GM12878 (cell line): ENCODE results near the gene SENP3. TPM values are rescaled to one million over a fixed set of nuclear protein-coding genes. Genes with fewer than 3 reads are reported as not detected.

Source experiments
- ATAC-seq: fragments of 200-7000 bp; cut with Tn5 transposase; 3 replicates; pipeline ENCODE4 v1.9.1; 2020; ENCODE audit warnings: mild to moderate bottlenecking, moderate library complexity
- BruUV-seq: library from RNA; stranded (reverse); fragments of 400-500 nt; replicated peaks from 2 replicates; lab custom pipeline; 2021; lab: Mats Ljungman, UMichigan
- CTCF ChIA-PET: fragments of 300-600 bp; sonication (Branson Sonifier 250); formaldehyde crosslinking; extraction: SDS; loops from one replicate; lab custom pipeline; 2021; ENCODE audit warnings: inconsistent platforms; lab: Yijun Ruan, JAX
- POLR2A ChIA-PET: fragments of 350-600 bp; formaldehyde crosslinking; extraction: SDS; loops from one replicate; lab custom pipeline; 2021; ENCODE audit warnings: inconsistent platforms; lab: Charles Lee
- RAD21 ChIA-PET: fragments of 300-600 bp; sonication (Branson Sonifier 250); formaldehyde crosslinking; loops from one replicate; lab custom pipeline; 2023; ENCODE audit warnings: antibody characterized with exemption; ENCODE audit not compliant: unreplicated experiment; lab: Charles Lee
- SMC1A ChIA-PET: fragments of 300-600 bp; sonication (Branson Sonifier 250); formaldehyde crosslinking; loops from one replicate; lab custom pipeline; 2023; ENCODE audit not compliant: unreplicated experiment, uncharacterized antibody; lab: Charles Lee
- DNase-seq: peaks from one replicate; pipeline ENCODE4 v3.0.0-alpha.2; 2011; ENCODE audit warnings: low read depth, low spot score
- FAIRE-seq: peaks from 3 replicates; lab custom pipeline; 2011; peaks lifted over from hg19 to GRCh38; lab: Jason Lieb, UNC
- H2AFZ ChIP-seq: 2 replicates; pipeline ENCODE4 v1.6.0; 2011; ENCODE audit warnings: low read depth, low read length, control low read depth; ENCODE audit not compliant: control insufficient read depth
- H3K27ac ChIP-seq: 2 replicates; pipeline ENCODE4 v1.5.1; 2011; ENCODE audit warnings: control low read depth; ENCODE audit not compliant: control insufficient read depth, insufficient read depth
- H3K27me3 ChIP-seq, 2 experiments: replicated peaks in 1 of 2; 2 replicates each; pipeline versions ENCODE4 v1.6.0 to v1.6.1; 2011; ENCODE audit warnings: low read length in 1 of 2; ENCODE audit not compliant: control insufficient read depth in 2 of 2, insufficient read depth in 2 of 2
- H3K36me3 ChIP-seq, 2 experiments: 2 replicates each; pipeline ENCODE4 v1.5.1; 2011; ENCODE audit warnings: low read length in 1 of 2; ENCODE audit not compliant: control insufficient read depth in 2 of 2, insufficient read depth in 2 of 2
- H3K4me1 ChIP-seq: 2 replicates; pipeline ENCODE4 v1.6.1; 2011; ENCODE audit warnings: mild to moderate bottlenecking, low read length, moderate library complexity, mixed read lengths; ENCODE audit not compliant: control insufficient read depth, insufficient read depth
- H3K4me2 ChIP-seq: 2 replicates; pipeline ENCODE4 v1.6.0; 2011; ENCODE audit warnings: control low read depth; ENCODE audit not compliant: control insufficient read depth, insufficient read depth
- H3K4me3 ChIP-seq: fragments of 200-600 bp; sonication (generic); 2 replicates; pipeline ENCODE4 v1.5.1; 2016
- H3K79me2 ChIP-seq: 2 replicates; pipeline ENCODE4 v1.6.0; 2011; ENCODE audit warnings: low read length; ENCODE audit not compliant: control insufficient read depth, insufficient read depth
- H3K9ac ChIP-seq: 2 replicates; pipeline ENCODE4 v1.8.0; 2011; ENCODE audit warnings: low read length, control low read depth, mixed read lengths; ENCODE audit not compliant: control insufficient read depth, insufficient read depth
- H3K9me3 ChIP-seq: replicated peaks from 3 replicates; pipeline ENCODE4 v1.5.1; 2011; ENCODE audit warnings: mild to moderate bottlenecking, low read length; ENCODE audit not compliant: control insufficient read depth, insufficient read depth
- H4K20me1 ChIP-seq: 2 replicates; pipeline ENCODE4 v1.6.0; 2011; ENCODE audit not compliant: control insufficient read depth, insufficient read depth
- CTCF ChIP-seq, 3 experiments: IDR thresholded peaks in 2 of 3; conservative IDR thresholded peaks in 1 of 3; 2 replicates each; pipeline ENCODE4 v1.5.1; 2011; ENCODE audit warnings: low read depth in 3 of 3, low read length in 3 of 3, mild to moderate bottlenecking in 3 of 3, control low read depth in 2 of 3, moderate library complexity in 2 of 3, inconsistent platforms in 1 of 3, mixed read lengths in 1 of 3; ENCODE audit not compliant: control insufficient read depth in 2 of 3, insufficient read depth in 1 of 3; ENCODE audit errors: extremely low read depth in 1 of 3
- RAD21 ChIP-seq: IDR thresholded peaks from 2 replicates; pipeline ENCODE4 v1.6.1; 2011; ENCODE audit warnings: mild to moderate bottlenecking, low read depth, low read length, moderate library complexity; ENCODE audit not compliant: insufficient read depth
- RFX5 ChIP-seq: IDR thresholded peaks from 2 replicates; pipeline ENCODE4 v1.6.1; 2011; ENCODE audit warnings: low read depth, low read length, improper control_type of control experiment
- SMC3 ChIP-seq: IDR thresholded peaks from 2 replicates; pipeline ENCODE4 v1.6.1; 2011; ENCODE audit warnings: low read length, improper control_type of control experiment, borderline replicate concordance
- SREBF1 ChIP-seq: IDR thresholded peaks from 2 replicates; pipeline ENCODE4 v1.6.1; 2012; ENCODE audit warnings: mild to moderate bottlenecking, low read length
- YY1 ChIP-seq: IDR thresholded peaks from 2 replicates; pipeline ENCODE4 v1.6.1; 2011; ENCODE audit warnings: low read depth, mild to moderate bottlenecking, low read length
- WGBS: methylation state at CpG from one replicate; pipeline ENCODE4 v1.1.6; 2016; ENCODE audit warnings: low lambda C conversion rate; ENCODE audit not compliant: insufficient replicate concordance, insufficient coverage; ENCODE audit errors: missing lambda C conversion rate; 5-methylcytosine and 5-hydroxymethylcytosine counted together
- in situ Hi-C: fragments of 300-500 bp; cut with MboI; formaldehyde crosslinking; loops from 9 replicates; pipeline ENCODE4 v1.14.3; 2018; ENCODE audit warnings: mixed read lengths
- intact Hi-C: fragments of 100-400 bp; cut with micrococcal nuclease; formaldehyde crosslinking; loops from one replicate; pipeline ENCODE4 v1.14.2; 2022; ENCODE audit not compliant: unreplicated experiment
- polyA plus RNA-seq, 11 experiments: library from polyadenylated mRNA; depleted of rRNA in 4 of 11; unstranded in 6 of 11; stranded (reverse) in 5 of 11; fragments of >200 nt; fragmentation: Nextera tagmentation in 4 of 11; fragmentation: Illumina TruSeq in 1 of 11; extraction: Ambion mirVana in 4 of 11; extraction: Trizol in 1 of 11; gene quantifications; 1 replicate in 1 of 11; 2 replicates in 10 of 11; pipeline versions ENCODE4 v1.2.1 to v1.2.3, GENCODE V29; 2011 to 2016; ENCODE audit warnings: inconsistent platforms in 2 of 11, missing spikeins in 2 of 11, low read depth in 1 of 11
- total RNA-seq, 4 experiments: library from RNA; depleted of rRNA in 3 of 4; stranded (reverse); fragments of >200 nt in 3 of 4; fragmentation: Illumina TruSeq in 1 of 4; extraction: Trizol in 1 of 4; gene quantifications; 2 replicates each; pipeline versions ENCODE4 v1.2.1 to v1.2.3, GENCODE V29; 2013 to 2021

Gene SENP3
- total and polyA plus RNA-seq, 10 of the 15 experiments (the other 5 are each of a cell fraction or from before 2014, with no cell fraction given) = 1.8 to 113 (median 72.3) TPM

GRCh38 chr17:7523033-7523432 lies 38.7 kb upstream of the SENP3 start:
- no peaks in the 10 kb centered on the region for H3K27me3 ChIP-seq
- peak; percentile 56 for FAIRE-seq
- ChIA-PET POLR2A (interaction anchor here (0.6 to 1.0 kb wide), 3 partner anchors 30 to 49 kb away, joined by 4 to 5 read pairs (median 4); no protein-coding TSS in a partner anchor), SMC1A (interaction anchor here (0.7 to 1.2 kb wide), 8 partner anchors 9 to 164 kb away, joined by 3 to 23 read pairs (median 3); partner anchors contain the start of genes TNFSF13 and TP53), RAD21 (interaction anchor here (0.6 to 3.5 kb wide), 5 partner anchors 35 to 165 kb away, joined by 3 to 32 read pairs (median 5); partner anchors contain the start of genes SENP3, TNFSF13, TP53 and WRAP53), CTCF (interaction anchor here (0.6 to 17.1 kb wide), 15 partner anchors 9 to 266 kb away, joined by 3 to 192 read pairs (median 3); partner anchors contain the start of genes CHRNB1, FXR2, SENP3 and SOX15)
- DNase-seq = no peak
- no peaks in the 10 kb centered on the region for H3K36me3 ChIP-seq
- WGBS = 54% methylated on average over 10 of the region's 10 CpGs
- H3K4me3 ChIP-seq = no peak overlapping the region
- no peaks in the 10 kb centered on the region for H3K9me3 ChIP-seq
- no TSS peak for BruUV-seq
- H2AFZ ChIP-seq = no peak overlapping the region
- intact Hi-C loops (loop anchor here (2.0 kb wide), 1 partner anchor 38 kb away; the partner anchor contains the start of gene SENP3), in situ Hi-C loops (no loop called here)
- H3K4me2 ChIP-seq = no peak overlapping the region
- H3K9ac ChIP-seq = no peak overlapping the region
- no peaks in the 10 kb centered on the region for H3K79me2 ChIP-seq
- H3K4me1 ChIP-seq = no peaks in the 10 kb centered on the region
- no peaks in the 10 kb centered on the region for H4K20me1 ChIP-seq
- peak; percentile 83 for ATAC-seq
- TF ChIP-seq CTCF (IDR thresholded peaks at IDR 0.05 in 2 of 3, conservative IDR thresholded peaks at IDR 0.05 in 1 of 3; ENCODE audit: control insufficient read depth in 2 of 3, extremely low read depth in 1 of 3, insufficient read depth in 1 of 3, low read depth in 3 of 3, low read length in 3 of 3) (peak; percentile 38 to 62 (median 62)), YY1 (peak; percentile 87), RAD21 (peak; percentile 39; the same call in 1 of the 2 replicates), SREBF1 (no peak), RFX5 (no peak), SMC3 (peak; percentile 61; the same call in 1 of the 2 replicates)
- TF ChIP-seq, all 136 proteins: peak for 4
- H3K27ac ChIP-seq = no peak overlapping the region
